K562 (cell line): ENCODE data around the gene RPAP2.

Source experiments
- CTCF ChIP-seq, 3 experiments: IDR thresholded peaks in 2 of 3; conservative IDR thresholded peaks in 1 of 3; 2 replicates each; pipeline ENCODE4 v1.5.1; 2011 to 2012; ENCODE audit warnings: low read length in 3 of 3, mild to moderate bottlenecking in 3 of 3, control low read depth in 2 of 3, improper control_type of control experiment in 1 of 3, inconsistent platforms in 1 of 3, low read depth in 1 of 3, mixed read lengths in 1 of 3, moderate library complexity in 1 of 3; ENCODE audit not compliant: insufficient read depth in 2 of 3
- ELK1 ChIP-seq: sonication (generic); formaldehyde crosslinking; IDR thresholded peaks from 2 replicates; pipeline ENCODE4 v1.8.1; 2022; ENCODE audit warnings: missing genetic modification reagents
- GATA2 ChIP-seq: sonication (generic); formaldehyde crosslinking; IDR thresholded peaks from 2 replicates; pipeline ENCODE4 v1.4.0; 2020; ENCODE audit warnings: mild to moderate bottlenecking, missing genetic modification reagents
- NELFE ChIP-seq: IDR thresholded peaks from 2 replicates; pipeline ENCODE4 v1.6.1; 2011; ENCODE audit warnings: mild to moderate bottlenecking; ENCODE audit not compliant: insufficient read depth, insufficient read length
- OTX1 ChIP-seq: fragments of 450-650 bp; formaldehyde crosslinking; IDR thresholded peaks from 2 replicates; pipeline ENCODE4 v1.4.0; 2022; ENCODE audit warnings: mild to moderate bottlenecking
- RBBP5 ChIP-seq: fragments of 200-600 bp; sonication (generic); IDR thresholded peaks from 2 replicates; pipeline ENCODE4 v1.6.1; 2012; ENCODE audit warnings: borderline replicate concordance, mild to moderate bottlenecking, low read length, control low read depth, inconsistent platforms; ENCODE audit not compliant: insufficient read depth, poor library complexity, severe bottlenecking
- USF2 ChIP-seq: sonication (generic); formaldehyde crosslinking; IDR thresholded peaks from 2 replicates; pipeline ENCODE4 v1.5.0; 2020; ENCODE audit warnings: missing genetic modification reagents
- ZBTB1 ChIP-seq: sonication (generic); formaldehyde crosslinking; IDR thresholded peaks from 2 replicates; pipeline ENCODE4 v1.8.1; 2023; ENCODE audit warnings: missing genetic modification reagents, low read depth, mild to moderate bottlenecking, borderline replicate concordance
- ZBTB33 ChIP-seq: sonication (generic); formaldehyde crosslinking; IDR thresholded peaks from 2 replicates; pipeline ENCODE4 v1.8.1; 2023; ENCODE audit warnings: mild to moderate bottlenecking, missing genetic modification reagents

- no peak for TF ChIP-seq NELFE
- no peak for TF ChIP-seq CTCF (IDR thresholded peaks at IDR 0.05 in 2 of 3, conservative IDR thresholded peaks at IDR 0.05 in 1 of 3; ENCODE audit: insufficient read depth in 2 of 3, low read depth in 1 of 3, low read length in 3 of 3)
- no peak for TF ChIP-seq ELK1 (CRISPR knock-in tag)
- TF ChIP-seq USF2 (CRISPR knock-in tag), result no peak
- TF ChIP-seq RBBP5, result no peak
- no peak for TF ChIP-seq ZBTB1 (CRISPR knock-in tag)
- TF ChIP-seq ZBTB33 (CRISPR knock-in tag), result no peak
- no peak for TF ChIP-seq GATA2 (CRISPR knock-in tag)
- TF ChIP-seq OTX1 (CRISPR knock-in tag), result no peak
These were observed 36.3 kb upstream of the RPAP2 start for GRCh38 chr1:92262516-92262915.
